Thymus (tissue), 11 donors: ENCODE measurements around the gene HNRNPH1. TPM values are rescaled to one million over a fixed set of nuclear protein-coding genes. Genes with fewer than 3 reads are reported as not detected.

ENCODE experiments used
- DNase-seq, 9 donors: peaks; one replicate each; pipeline ENCODE4 v3.0.0-alpha.2; 2013; ENCODE audit warnings: low spot score in 9 of 9, low read depth in 6 of 9, missing footprints in 1 of 9
- H3K27ac ChIP-seq, 2 donors: one replicate each; pipeline ENCODE4 v1.5.1; 2013; ENCODE audit warnings: control low read depth in 1 of 2, low read depth in 1 of 2, low read length in 1 of 2, mild to moderate bottlenecking in 1 of 2, moderate library complexity in 1 of 2
- H3K27me3 ChIP-seq, 2 donors: one replicate each; pipeline ENCODE4 v1.5.1; 2013; ENCODE audit warnings: low read length in 1 of 2; ENCODE audit not compliant: control insufficient read depth in 2 of 2, insufficient read depth in 1 of 2
- H3K36me3 ChIP-seq, 2 donors: one replicate each; pipeline ENCODE4 v1.5.1; 2013; ENCODE audit warnings: low read length in 1 of 2, mild to moderate bottlenecking in 1 of 2, moderate library complexity in 1 of 2; ENCODE audit not compliant: control insufficient read depth in 2 of 2, insufficient read depth in 2 of 2
- H3K4me1 ChIP-seq, 2 donors: one replicate each; pipeline ENCODE4 v1.5.1; 2013; ENCODE audit warnings: low read length in 2 of 2; ENCODE audit not compliant: control insufficient read depth in 2 of 2, insufficient read depth in 2 of 2
- H3K4me3 ChIP-seq, 2 donors: one replicate each; pipeline ENCODE4 v1.5.1; 2013; ENCODE audit warnings: low read length in 2 of 2, control low read depth in 1 of 2, mild to moderate bottlenecking in 1 of 2
- H3K9me3 ChIP-seq, 2 donors: one replicate each; pipeline ENCODE4 v1.5.1; 2013; ENCODE audit warnings: low read length in 1 of 2, mild to moderate bottlenecking in 1 of 2; ENCODE audit not compliant: control insufficient read depth in 2 of 2, insufficient read depth in 1 of 2
- WGBS: extraction: QIAGEN DNeasy Blood & Tissue Kit; methylation state at CpG from one replicate; pipeline ENCODE4 v1.1.7; 2013; 5-methylcytosine and 5-hydroxymethylcytosine counted together
- polyA plus RNA-seq: library from polyadenylated mRNA; stranded (reverse); fragments of 200-250 nt; gene quantifications from one replicate; pipeline ENCODE4 v1.2.3, GENCODE V29; 2013
- total RNA-seq: library from RNA; stranded (reverse); fragments of 120-200 nt; gene quantifications from one replicate; pipeline ENCODE4 v1.2.4, GENCODE V29; 2013
- donor health status: healthy.

Gene HNRNPH1
- total and polyA plus RNA-seq, 2 donors = 582 to 612 TPM

DNA sequence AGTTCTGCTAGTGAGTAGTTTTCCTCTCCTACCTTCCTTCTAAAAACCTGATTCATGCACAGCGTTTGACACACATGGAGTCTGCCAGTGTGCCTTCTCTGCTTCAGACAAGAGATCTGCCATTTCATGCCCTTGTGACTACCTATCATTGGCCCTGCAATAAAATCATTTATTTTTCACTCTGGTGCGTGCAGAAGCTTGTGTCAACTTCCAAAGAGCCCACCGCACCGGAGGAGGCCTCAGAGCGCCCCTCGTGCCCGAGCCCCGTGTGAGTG lies 13.7 kb downstream of the HNRNPH1 start:
- 94% methylated on average over 8 of the region's 8 CpGs for WGBS
- no peak for DNase-seq

DNA sequence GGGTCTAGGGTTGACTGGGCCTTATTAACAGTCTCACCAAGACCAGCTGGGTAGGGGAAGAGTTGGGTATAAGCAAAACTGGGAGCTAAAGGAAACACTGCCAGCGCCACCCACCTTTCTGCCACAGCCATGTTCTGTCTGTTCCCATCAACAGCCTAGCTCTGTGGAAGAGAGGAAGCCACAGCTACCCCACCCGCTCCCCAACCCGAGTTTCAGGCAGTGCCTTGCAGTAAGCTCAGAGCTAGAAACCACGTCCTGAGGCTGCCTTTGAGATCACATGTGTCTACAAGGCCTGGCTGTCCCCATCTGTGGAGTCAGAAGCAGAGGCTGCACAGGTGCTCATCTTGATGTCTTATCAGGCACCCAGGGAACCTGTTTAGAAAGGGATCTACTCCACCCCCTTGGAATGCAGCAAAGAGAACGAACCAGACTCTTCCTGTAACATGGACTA lies 15.3 kb downstream of the HNRNPH1 start:
- H3K4me1 ChIP-seq = peaks cover 11 to 36% of the 10 kb centered on the region in 2 donors
- WGBS = 7% methylated on average over 5 of the region's 5 CpGs
- peak overlapping the region; percentile 60 to 66 for H3K27ac ChIP-seq
- peak; percentile 46 to 88 (median 76) for DNase-seq
- H3K36me3 ChIP-seq = peaks cover 79 to 84% of the 10 kb centered on the region in 2 donors
- H3K9me3 ChIP-seq = no peaks in the 10 kb centered on the region
- H3K4me3 ChIP-seq = no peak overlapping the region
- no peaks in the 10 kb centered on the region for H3K27me3 ChIP-seq

More for the DNA sequence above, 13.7 kb downstream of the HNRNPH1 start:
- H3K9me3 ChIP-seq = no peaks in the 10 kb centered on the region
- peak overlapping the region in 1 of 2 donors; percentile 57 for H3K27ac ChIP-seq
- H3K4me3 ChIP-seq = no peak overlapping the region
- H3K4me1 ChIP-seq = peaks cover 11 to 41% of the 10 kb centered on the region in 2 donors
- H3K36me3 ChIP-seq = peaks cover 81 to 87% of the 10 kb centered on the region in 2 donors
- no peaks in the 10 kb centered on the region for H3K27me3 ChIP-seq

DNA sequence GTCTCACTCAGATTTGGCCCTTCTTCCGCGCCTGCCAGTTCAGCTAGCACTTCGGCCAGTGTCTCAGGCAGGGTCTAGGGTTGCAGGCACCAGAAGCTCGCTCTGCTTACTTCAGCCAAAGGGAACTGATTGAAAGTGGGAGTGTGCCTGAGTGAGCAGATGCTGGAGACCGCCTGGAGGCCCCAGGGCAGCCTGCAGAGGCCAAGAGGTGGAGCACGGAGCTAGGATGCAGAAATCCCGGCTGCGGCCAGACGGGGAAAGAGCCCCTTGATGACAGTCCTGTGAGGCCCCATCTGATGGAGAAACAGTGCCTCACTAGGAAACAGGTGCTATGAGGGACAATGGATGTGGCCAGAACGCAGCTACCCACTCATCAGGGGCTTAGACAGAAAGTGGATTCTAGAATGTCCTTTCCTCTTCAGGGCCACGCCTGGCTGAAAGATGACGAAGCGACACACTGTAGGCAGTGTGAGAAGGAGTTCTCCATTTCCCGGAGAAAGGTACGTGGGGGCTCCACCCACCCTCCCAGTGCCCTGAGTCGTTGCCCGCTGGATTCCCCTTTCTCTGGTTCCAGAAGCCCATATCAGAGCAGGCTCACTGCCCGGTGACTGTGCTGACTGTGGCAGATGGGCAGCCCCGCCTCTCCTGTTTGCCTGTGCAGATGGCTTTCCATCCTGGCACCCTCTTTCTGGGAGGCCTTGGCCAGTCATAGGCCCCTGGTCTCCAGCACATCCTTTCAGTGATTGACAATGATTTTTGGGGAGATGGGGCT lies 16.1 kb downstream of the HNRNPH1 start:
- peak overlapping the region; percentile 60 to 66 for H3K27ac ChIP-seq
- no peak for DNase-seq

DNA sequence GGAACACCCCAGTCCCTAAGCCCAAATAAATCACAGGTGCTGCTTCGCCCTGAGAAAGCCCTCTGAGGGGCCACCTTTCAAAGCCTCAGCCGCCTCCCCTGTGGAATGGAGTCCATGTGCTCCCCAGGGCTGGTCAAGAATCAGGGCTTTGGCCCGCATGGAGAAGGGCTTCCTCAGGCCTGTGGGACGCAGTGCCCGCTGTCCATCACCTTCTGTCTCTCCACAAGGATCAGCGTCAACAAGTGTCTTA lies 16.6 kb downstream of the HNRNPH1 start:
- no peak overlapping the region for H3K4me3 ChIP-seq
- no peak overlapping the region for H3K27ac ChIP-seq
- peaks cover 11 to 36% of the 10 kb centered on the region in 2 donors for H3K4me1 ChIP-seq
- peaks cover 79 to 85% of the 10 kb centered on the region in 2 donors for H3K36me3 ChIP-seq
- WGBS = 98% methylated on average over 6 of the region's 6 CpGs
- no peaks in the 10 kb centered on the region for H3K9me3 ChIP-seq
- no peak for DNase-seq
- H3K27me3 ChIP-seq = no peaks in the 10 kb centered on the region

More for the DNA sequence above, 16.1 kb downstream of the HNRNPH1 start:
- H3K36me3 ChIP-seq = peaks cover 77 to 82% of the 10 kb centered on the region in 2 donors
- H3K9me3 ChIP-seq = no peaks in the 10 kb centered on the region
- H3K4me3 ChIP-seq = no peak overlapping the region
- peaks cover 11 to 36% of the 10 kb centered on the region in 2 donors for H3K4me1 ChIP-seq
- WGBS = 91% methylated on average over 19 of the region's 19 CpGs
- no peaks in the 10 kb centered on the region for H3K27me3 ChIP-seq

GRCh38 chr5:179606071-179606909 lies 17.2 kb downstream of the HNRNPH1 start:
- DNase-seq = no peak
- peaks cover 76 to 82% of the 10 kb centered on the region in 2 donors for H3K36me3 ChIP-seq
- H3K27ac ChIP-seq = no peak overlapping the region
- H3K27me3 ChIP-seq = no peaks in the 10 kb centered on the region
- peaks cover 11 to 36% of the 10 kb centered on the region in 2 donors for H3K4me1 ChIP-seq
- no peaks in the 10 kb centered on the region for H3K9me3 ChIP-seq
- no peak overlapping the region for H3K4me3 ChIP-seq
- 96% methylated on average over 21 of the region's 21 CpGs for WGBS

DNA sequence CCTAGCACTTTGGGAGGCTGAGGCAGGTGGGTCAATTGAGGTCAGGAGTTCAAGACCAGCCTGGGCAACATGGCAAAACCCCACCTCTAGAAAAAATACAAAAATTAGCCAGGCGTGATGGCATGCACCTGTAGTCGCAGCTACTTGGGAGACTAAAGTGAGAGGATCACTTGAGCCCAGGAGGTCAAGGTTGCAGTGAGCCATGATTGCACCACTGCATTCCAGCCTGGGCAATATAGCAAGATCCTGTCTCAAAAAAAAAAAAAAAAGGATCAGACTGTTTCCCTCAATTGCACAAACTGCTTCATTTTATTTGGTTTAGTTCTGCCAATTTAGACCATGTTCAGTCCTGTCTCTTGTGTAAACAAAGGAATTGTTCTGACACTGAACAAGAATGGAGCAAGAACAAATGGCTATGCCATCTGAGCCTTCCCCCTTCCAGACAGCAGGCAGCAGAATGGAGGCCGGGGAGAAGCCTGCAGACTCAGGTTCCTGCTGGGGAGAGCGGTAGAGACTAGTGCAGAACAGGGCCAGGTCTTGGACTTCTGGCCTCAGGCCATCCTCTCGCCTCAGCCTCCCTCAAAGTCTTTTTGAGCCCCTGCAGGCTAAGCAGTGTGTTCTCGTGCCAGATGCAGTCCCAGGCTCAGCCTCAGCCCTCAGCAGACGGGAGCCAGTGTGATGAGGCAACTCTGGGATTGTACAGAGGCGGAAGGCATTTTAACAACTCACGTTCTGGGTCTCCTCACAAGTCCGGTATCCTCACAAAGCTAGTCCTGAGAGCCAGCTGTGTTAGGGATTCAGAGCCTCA lies 18.2 kb downstream of the HNRNPH1 start:
- 86% methylated on average over 10 of the region's 10 CpGs for WGBS
- peaks cover 66 to 78% of the 10 kb centered on the region in 2 donors for H3K36me3 ChIP-seq
- H3K27me3 ChIP-seq = no peaks in the 10 kb centered on the region
- H3K9me3 ChIP-seq = no peaks in the 10 kb centered on the region
- no peak overlapping the region for H3K4me3 ChIP-seq
- no peak for DNase-seq
- H3K4me1 ChIP-seq = peaks cover 11 to 28% of the 10 kb centered on the region in 2 donors
- H3K27ac ChIP-seq = peak overlapping the region in 1 of 2 donors; percentile 26

DNA sequence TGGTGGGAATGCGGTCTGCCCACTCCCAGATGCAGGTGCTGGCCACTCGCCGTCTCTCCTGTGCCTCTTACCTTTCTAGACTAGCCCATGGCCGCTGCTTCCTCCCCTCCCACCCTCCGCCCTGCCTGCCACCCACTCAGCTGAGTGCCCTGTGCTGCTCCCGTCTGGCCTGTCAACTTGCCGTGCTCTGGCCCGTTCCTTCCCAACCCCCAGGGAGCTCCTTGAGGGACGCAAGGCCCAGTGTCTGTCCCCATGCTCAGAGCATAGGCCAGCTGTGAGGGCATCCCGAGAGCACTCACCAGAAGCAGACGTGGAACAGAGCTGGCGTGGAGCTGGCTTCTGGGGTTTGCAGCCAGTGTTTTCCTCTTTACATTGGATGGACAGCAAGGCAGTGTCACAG lies 20.2 kb downstream of the HNRNPH1 start:
- H3K27ac ChIP-seq = no peak overlapping the region
- H3K27me3 ChIP-seq = no peaks in the 10 kb centered on the region
- peaks cover 0 to 1% of the 10 kb centered on the region in 2 donors for H3K9me3 ChIP-seq
- no peak for DNase-seq
- no peak overlapping the region for H3K4me3 ChIP-seq
- 98% methylated on average over 12 of the region's 12 CpGs for WGBS
- H3K4me1 ChIP-seq = peaks cover 9 to 12% of the 10 kb centered on the region in 2 donors
- H3K36me3 ChIP-seq = peaks cover 72 to 84% of the 10 kb centered on the region in 2 donors

GRCh38 chr5:179601871-179602625 lies 21.4 kb downstream of the HNRNPH1 start:
- Histone ChIP-seq H3K9me3 (peaks cover 0 to 1% of the 10 kb centered on the region in 2 donors), H3K36me3 (peaks cover 65 to 82% of the 10 kb centered on the region in 2 donors), H3K4me1 (no peaks in the 10 kb centered on the region), H3K4me3 (no peak overlapping the region), H3K27ac (no peak overlapping the region), H3K27me3 (no peaks in the 10 kb centered on the region)
- no peak for DNase-seq
- WGBS = 97% methylated on average over 18 of the region's 18 CpGs
